OCI-LY7 (cell line): ENCODE measurements around the gene CARD14.

Experiments used
- EZH2phosphoT487 ChIP-seq: fragments of 200-600 bp; sonication (generic); IDR thresholded peaks from 2 replicates; pipeline ENCODE4 v1.6.1; 2018; ENCODE audit warnings: low read depth, borderline replicate concordance, mild to moderate bottlenecking, mixed run types, antibody characterized with exemption, low read length, moderate library complexity, mixed read lengths
- TF ChIP-seq, protein P1 (sequence below): fragments of 200-600 bp; sonication (generic); conservative IDR thresholded peaks from 2 replicates; pipeline ENCODE4 v1.5.1; 2014; ENCODE audit warnings: mild to moderate bottlenecking, antibody characterized with exemption, low read length, moderate library complexity, mixed read lengths

DNA sequence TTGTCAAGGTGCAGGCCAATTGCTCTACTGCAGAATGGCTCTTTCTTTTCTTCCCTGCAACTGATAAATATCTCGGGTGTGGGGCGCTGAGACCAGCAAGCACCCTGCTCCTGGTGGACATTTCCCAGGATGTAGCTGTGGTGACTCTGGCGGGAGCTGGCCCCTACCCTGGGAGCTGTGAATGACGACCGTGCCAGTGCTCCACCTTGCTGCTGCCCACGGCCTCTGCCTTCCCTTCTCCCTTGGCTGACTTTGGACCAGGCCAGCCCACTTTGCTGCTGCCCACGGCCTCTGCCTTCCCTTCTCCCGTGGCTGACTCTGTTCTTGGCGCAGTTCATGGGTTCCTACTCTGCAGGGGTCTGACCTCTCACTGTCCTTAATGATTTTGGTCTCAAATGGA is 16.1 kb downstream of the CARD14 start:
- TF ChIP-seq, protein P1, sequence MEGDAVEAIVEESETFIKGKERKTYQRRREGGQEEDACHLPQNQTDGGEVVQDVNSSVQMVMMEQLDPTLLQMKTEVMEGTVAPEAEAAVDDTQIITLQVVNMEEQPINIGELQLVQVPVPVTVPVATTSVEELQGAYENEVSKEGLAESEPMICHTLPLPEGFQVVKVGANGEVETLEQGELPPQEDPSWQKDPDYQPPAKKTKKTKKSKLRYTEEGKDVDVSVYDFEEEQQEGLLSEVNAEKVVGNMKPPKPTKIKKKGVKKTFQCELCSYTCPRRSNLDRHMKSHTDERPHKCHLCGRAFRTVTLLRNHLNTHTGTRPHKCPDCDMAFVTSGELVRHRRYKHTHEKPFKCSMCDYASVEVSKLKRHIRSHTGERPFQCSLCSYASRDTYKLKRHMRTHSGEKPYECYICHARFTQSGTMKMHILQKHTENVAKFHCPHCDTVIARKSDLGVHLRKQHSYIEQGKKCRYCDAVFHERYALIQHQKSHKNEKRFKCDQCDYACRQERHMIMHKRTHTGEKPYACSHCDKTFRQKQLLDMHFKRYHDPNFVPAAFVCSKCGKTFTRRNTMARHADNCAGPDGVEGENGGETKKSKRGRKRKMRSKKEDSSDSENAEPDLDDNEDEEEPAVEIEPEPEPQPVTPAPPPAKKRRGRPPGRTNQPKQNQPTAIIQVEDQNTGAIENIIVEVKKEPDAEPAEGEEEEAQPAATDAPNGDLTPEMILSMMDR, result no peak
- no peak for TF ChIP-seq EZH2phosphoT487
